Retinal pigment epithelial cell (primary cell): ENCODE data around the gene MLLT3.
"Not testable (repeated sequence)": the region's sequence is repeated elsewhere in the genome, so short reads cannot be mapped to it uniquely, and the experiment has no call there.

Experiments used
- DNase-seq: peaks from one replicate; pipeline ENCODE4 v3.0.0-alpha.2; 2010; ENCODE audit warnings: low read depth
- H3K4me3 ChIP-seq: 2 replicates; pipeline ENCODE4 v1.5.1; 2011; ENCODE audit warnings: mild to moderate bottlenecking, low read length, control low read depth, moderate library complexity
- CTCF ChIP-seq: conservative IDR thresholded peaks from 2 replicates; pipeline ENCODE4 v1.5.1; 2011; ENCODE audit warnings: low read depth, low read length, control low read depth, inconsistent platforms

MLLT3 gene

GRCh38 chr9:20584968-20585643, 37.2 kb downstream of the MLLT3 start:
- H3K4me3 ChIP-seq, result no peak overlapping the region
- no peak for TF ChIP-seq CTCF
- DNase-seq, result no peak

- not testable (repeated sequence) for H3K4me3 ChIP-seq, DNase-seq
Measured at GRCh38 chr9:20583088-20583487, 39.2 kb downstream of the MLLT3 start.

- no peak for TF ChIP-seq CTCF
- H3K4me3 ChIP-seq, result no peak overlapping the region
- no peak for DNase-seq
Measured at GRCh38 chr9:20582150-20582549, 40.1 kb downstream of the MLLT3 start.

- no peak overlapping the region for H3K4me3 ChIP-seq
- TF ChIP-seq CTCF, result no peak
- no peak for DNase-seq
Measured at GRCh38 chr9:20580673-20581072, 41.6 kb downstream of the MLLT3 start.

- DNase-seq, result no peak
- H3K4me3 ChIP-seq, result no peak overlapping the region
- TF ChIP-seq CTCF, result no peak
Measured at GRCh38 chr9:20579524-20580314, 42.6 kb downstream of the MLLT3 start.

GRCh38 chr9:20573023-20573422, 49.3 kb downstream of the MLLT3 start:
- H3K4me3 ChIP-seq, result no peak overlapping the region
- no peak for TF ChIP-seq CTCF
- no peak for DNase-seq

- DNase-seq, result no peak
- H3K4me3 ChIP-seq, result no peak overlapping the region
- no peak for TF ChIP-seq CTCF
Measured at GRCh38 chr9:20570756-20571155, 51.5 kb downstream of the MLLT3 start.
